ENCODE data around the gene IRF2BP1.

IRF2BP1 gene

DNA sequence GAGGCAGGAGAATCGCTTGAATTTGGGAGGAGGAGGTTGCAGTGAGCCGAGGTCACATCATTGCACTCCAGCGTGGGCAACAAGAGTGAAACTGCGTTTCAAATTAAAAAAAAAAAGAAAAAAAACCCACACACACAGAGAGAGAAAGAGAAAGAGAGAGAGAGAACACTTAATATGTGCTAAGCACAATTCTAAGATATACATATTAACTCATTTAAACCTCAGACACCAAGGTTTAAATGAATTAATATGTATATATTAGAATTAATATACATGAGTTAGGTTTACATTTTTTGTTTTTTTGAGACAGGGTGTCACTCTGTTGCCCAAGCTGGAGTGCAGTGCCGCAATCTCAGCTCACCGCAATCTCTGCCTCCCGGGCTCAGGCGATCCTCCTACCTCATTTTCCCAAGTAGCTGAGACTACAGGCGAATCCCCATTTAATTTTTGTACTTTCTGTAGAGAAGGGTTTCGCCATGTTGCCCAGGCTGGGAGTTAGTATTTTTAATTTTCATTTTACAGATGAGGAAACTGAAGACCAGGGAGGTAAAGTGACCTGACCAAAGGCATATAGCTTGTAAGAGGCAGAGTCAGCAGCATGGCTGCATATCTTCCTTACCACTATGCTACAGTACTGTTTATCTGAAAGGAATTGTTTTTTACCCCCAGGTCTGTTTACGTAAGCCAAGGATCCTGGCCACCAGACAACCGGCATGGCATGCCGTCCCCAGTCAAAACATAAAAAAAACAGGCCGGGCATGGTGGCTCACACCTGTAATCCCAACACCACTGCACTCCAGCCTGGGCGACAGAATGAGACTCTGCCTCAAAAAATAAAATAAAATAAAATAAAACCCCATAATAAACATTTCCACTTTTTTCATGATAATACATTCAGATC, 25.3 kb downstream of the IRF2BP1 start:
- no peak for DNase-seq

DNA sequence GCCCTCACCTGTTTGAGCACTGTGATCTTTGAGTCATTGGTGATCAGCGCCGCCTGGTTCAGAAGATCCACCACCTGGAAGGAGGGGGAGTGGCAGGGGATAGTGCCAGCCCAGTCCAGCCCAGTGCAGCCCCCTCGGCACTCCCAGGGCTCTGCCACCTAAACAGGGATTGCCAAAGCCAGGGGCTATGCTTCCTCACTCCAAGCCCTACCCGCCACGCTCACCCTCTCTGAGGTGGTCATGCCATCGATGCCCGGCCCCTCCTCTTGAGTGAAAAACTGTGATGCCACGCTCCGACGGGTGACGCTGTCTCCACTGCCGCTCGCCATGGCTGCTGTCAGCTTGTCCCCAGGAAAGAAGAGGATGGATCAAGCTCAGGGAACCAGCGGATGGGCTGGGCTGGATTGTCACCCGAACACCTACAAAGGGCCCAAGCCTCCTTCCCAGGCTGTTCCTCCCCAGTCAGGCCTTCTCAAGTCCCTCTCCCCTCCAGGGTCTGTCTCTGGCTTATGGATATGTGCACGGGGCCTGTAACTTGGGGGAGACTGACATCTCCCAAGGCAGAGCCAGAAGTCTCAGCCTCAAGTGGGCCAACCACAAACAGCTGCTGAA, 31.7 kb downstream of the IRF2BP1 start:
- no peak for DNase-seq

DNA sequence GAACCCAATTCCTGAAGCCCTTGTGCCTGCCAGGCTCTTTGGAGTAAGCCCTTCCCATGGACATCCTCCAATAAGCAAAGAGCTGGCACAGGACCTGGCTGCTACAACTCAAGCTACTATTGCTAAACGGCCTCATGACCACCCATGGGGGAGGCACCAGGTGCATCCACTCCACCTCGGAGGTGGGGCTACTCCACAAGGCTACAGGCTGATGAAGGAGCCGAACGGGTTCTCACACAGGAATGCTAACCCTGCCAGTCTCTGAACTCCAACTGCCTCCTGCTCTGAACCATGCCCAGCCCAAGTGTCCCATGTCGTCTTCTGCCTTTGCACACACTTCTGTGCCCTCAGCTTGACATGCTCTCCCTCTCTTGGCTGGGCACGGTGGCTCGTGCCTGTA, 33.0 kb downstream of the IRF2BP1 start:
- no peak for DNase-seq

DNA sequence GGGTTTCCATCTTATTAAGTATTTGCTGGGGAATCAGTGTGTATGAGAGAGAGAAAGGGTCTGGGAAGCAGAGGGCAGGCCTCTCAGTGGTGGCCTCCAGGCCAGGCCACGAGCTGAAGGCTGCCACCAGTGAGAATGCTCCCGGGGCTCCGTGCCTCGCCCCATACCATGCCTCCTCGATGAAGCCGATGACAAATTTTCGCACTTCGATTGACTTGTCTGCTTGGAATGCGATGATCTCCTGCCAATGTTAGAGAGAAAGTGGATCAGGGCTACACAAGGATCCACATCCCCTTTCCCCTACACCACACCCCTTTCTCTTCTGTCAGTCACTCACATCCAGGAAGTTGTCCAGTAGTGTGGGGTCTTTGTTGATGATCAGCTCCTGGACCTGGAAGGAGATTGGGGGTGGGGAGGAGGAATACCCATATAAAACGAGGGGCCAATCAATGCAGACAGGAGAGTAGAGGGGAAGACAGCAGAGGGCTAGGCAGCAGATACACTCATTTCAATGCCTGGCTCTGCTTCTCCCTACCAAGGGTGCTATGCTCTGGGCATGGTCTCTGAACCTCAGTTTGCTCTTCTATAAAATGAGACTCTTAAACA, 33.7 kb downstream of the IRF2BP1 start:
- no peak for DNase-seq

DNA sequence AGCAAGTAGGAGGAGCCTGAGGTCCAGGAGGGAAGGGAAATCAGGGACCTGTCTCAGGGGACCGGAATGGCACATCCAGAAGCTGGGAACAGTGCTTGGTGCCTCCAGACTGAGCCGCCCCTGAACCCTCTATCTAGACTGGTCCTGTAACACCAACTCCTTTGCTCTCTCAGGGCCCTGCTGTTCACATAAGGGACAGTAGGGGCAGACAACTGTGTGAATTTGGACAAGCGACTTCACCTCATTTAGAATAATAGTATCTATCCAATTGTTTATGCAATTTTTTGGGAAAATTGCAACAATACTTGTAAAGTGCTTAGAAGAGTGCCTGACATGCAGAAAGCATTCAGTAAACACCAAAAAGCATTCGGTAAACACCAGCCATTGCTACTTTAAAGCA, 37.0 kb downstream of the IRF2BP1 start:
- DNase-seq, result no peak

DNA sequence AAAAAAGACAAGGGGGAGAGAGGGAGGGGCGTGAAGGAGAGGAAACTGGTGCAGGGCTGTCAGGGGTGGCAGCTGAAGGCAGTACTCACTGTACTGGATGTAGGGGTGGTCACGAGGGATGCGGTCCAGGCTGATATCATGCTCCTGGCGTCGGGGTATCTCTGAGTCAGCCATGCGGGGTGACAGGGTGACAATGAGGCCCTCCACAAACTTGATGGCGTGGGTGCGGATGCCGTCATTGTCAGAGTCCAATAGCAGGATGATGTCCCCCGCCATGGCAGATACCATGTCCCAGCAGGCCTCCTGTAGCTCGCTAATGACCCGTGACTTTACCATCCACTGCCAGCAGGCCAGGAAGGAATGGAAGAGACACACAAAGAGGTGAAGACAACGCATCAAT, 38.3 kb downstream of the IRF2BP1 start:
- no peak for DNase-seq

DNA sequence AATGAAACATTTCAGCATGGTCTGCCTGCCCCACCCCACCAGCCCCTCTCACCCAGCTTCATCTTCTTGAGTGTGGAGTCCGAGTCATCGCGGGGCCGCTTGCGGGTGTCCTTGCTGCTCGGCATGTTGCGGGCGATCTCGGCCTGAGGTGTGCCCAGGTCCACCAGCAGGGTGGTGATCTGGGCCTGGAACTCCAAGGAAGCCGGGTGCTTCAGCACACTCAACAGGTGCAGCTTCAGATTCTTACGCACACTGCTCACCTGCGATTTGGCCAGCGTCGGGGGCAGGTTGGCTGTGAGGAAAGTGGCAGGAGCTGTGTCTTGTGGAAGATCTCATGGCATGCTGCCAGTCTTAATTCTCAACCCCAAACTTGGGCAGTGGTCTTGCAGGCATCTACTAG, 43.7 kb downstream of the IRF2BP1 start:
- no peak for DNase-seq

GRCh38 chr19:45834970-45835369, 51.0 kb downstream of the IRF2BP1 start:
- no peak for DNase-seq

All from effector CD4-positive, alpha-beta T cell (primary cell).